Osteocyte (in vitro differentiated cells): ENCODE results near the gene SLC48A1. TPM values are rescaled to one million over a fixed set of nuclear protein-coding genes. Genes with fewer than 3 reads are reported as not detected.
A peak's percentile ranks its signal among the peaks of the same experiment; 100 is the strongest.

Experiments
- DNase-seq: peaks from one replicate; pipeline ENCODE4 v3.0.0; 2021; ENCODE audit warnings: mixed read lengths; ENCODE audit not compliant: unreplicated experiment; ENCODE audit errors: extremely low spot score
- H3K27ac Mint-ChIP-seq: one replicate; pipeline ENCODE4 v1.8.0; 2021; ENCODE audit warnings: mild to moderate bottlenecking, mixed read lengths; ENCODE audit not compliant: unreplicated experiment
- H3K27me3 Mint-ChIP-seq: one replicate; pipeline ENCODE4 v1.8.0; 2021; ENCODE audit warnings: mixed read lengths; ENCODE audit not compliant: unreplicated experiment
- H3K36me3 Mint-ChIP-seq: one replicate; pipeline ENCODE4 v1.8.0; 2021; ENCODE audit warnings: mixed read lengths; ENCODE audit not compliant: unreplicated experiment
- H3K4me1 Mint-ChIP-seq: one replicate; pipeline ENCODE4 v1.8.0; 2021; ENCODE audit warnings: mixed read lengths; ENCODE audit not compliant: unreplicated experiment
- H3K4me3 Mint-ChIP-seq: one replicate; pipeline ENCODE4 v1.8.0; 2021; ENCODE audit warnings: mild to moderate bottlenecking, moderate library complexity, mixed read lengths; ENCODE audit not compliant: unreplicated experiment
- H3K9me3 Mint-ChIP-seq: one replicate; pipeline ENCODE4 v1.8.0; 2021; ENCODE audit warnings: mixed read lengths; ENCODE audit not compliant: unreplicated experiment
- CTCF ChIP-seq: fragments of 200-600 bp; sonication (generic); IDR thresholded peaks from 2 replicates; pipeline ENCODE4 v1.5.0; 2021; ENCODE audit warnings: antibody characterized with exemption, mild to moderate bottlenecking, moderate library complexity
- total RNA-seq: library from RNA; stranded (reverse); gene quantifications from 2 replicates; pipeline ENCODE4 v1.2.1, GENCODE V29; 2021

The SLC48A1 gene
- total RNA-seq, 1 donor from 2014 or later, result 21.2 TPM

DNA sequence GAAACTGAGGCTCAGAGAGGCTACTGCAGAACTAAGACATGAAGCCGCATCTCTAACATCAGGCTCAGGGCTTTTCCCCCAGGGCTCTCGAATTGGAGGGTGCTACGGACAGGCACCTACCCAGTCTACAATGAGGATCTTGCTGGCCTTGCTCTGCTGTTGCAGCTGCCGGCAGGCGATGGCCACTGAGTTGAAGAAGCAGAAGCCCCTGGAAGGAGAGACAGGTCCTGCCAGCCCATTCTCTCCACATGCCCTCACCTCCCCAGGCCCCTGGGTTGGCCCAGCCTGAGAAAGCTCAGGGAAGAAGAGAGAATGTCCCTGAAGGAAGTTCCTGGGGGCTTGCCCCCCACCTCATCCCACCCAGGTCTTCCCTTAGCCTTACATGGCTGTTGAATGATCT, 16.1 kb downstream of the SLC48A1 start:
- TF ChIP-seq CTCF, result no peak
- Mint-ChIP-seq H3K4me3 (no peak overlapping the region), H3K36me3 (peaks cover 67% of the 10 kb centered on the region), H3K27me3 (no peaks in the 10 kb centered on the region), H3K27ac (no peak overlapping the region), H3K9me3 (no peaks in the 10 kb centered on the region), H3K4me1 (no peaks in the 10 kb centered on the region)
- no peak for DNase-seq

DNA sequence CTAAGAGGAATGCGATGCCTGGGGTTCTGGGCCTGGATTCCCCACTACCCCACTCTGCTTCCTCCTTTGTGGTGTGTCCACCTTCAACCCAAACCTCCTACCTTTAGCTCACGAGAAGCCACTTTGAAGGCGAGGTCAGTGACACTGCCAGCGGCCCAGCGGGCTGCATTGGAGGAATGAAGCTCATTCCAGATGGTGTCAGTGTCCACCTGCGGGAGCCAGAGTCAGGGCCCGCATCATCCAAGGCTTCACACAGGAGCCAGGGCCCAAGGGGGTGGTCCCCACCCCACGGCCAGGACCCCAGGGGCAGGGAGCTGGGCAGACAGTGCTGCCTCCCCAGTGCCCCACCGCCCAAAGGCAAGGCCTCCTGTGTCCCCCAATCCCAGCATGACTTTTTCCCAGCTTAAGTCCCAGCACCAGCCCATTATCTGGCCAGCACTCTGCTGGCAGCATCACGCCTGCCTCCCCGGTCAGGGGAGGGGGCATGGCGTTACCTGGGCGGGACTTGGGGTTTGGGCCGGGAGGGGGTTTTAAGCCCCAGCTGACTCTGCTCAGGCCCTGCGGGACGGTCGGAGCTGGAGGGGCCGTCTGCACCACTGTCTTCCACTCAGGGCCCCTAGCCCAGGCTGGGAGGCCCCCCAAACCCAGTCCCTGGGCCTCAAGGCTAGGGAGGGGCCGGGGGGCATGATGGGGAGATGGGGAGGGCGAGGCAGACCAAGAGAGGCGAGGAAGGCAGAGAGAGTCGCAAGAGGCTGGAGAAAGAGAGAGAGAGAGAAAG, 16.9 kb downstream of the SLC48A1 start:
- H3K9me3 Mint-ChIP-seq, result no peaks in the 10 kb centered on the region
- H3K4me3 Mint-ChIP-seq, result no peak overlapping the region
- no peaks in the 10 kb centered on the region for H3K27me3 Mint-ChIP-seq
- TF ChIP-seq CTCF, result no peak
- no peak overlapping the region for H3K27ac Mint-ChIP-seq
- H3K4me1 Mint-ChIP-seq, result no peaks in the 10 kb centered on the region
- no peak for DNase-seq
- peaks cover 62% of the 10 kb centered on the region for H3K36me3 Mint-ChIP-seq

DNA sequence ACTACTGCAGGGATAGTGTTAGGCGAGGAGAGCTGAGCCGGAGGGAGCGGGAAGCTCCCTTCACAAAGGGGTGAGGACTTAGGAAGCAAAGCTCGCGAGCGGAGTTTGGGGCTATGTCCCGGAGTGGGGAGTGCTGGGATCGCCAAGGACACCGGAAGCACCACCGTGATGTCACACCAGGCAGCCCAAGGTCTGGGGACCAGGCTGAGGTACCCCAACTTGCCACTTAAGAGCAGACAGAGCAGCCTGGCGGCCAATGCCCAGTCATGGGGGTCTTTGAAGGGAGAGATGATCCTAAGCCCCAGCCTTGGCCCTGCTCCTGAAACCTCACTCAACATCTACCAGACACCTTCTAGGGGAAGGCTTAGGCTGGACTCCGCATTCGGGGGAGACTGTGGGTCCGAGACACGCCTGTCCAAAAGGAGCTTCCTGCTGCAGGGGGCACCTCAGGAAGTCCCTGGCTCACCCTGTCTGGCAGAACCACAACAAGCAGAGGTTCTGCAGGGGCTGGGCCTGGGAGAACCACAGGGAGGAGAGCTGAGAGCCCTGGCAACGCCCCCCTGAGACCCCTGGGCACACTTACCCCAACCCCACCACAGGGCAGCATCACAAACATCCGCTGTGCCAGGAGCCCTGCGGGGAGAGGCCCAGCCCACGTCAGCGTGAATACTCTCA, 17.8 kb downstream of the SLC48A1 start:
- H3K4me3 Mint-ChIP-seq, result no peak overlapping the region
- H3K9me3 Mint-ChIP-seq, result no peaks in the 10 kb centered on the region
- no peaks in the 10 kb centered on the region for H3K27me3 Mint-ChIP-seq
- H3K4me1 Mint-ChIP-seq, result no peaks in the 10 kb centered on the region
- TF ChIP-seq CTCF, result no peak
- no peak for DNase-seq
- H3K36me3 Mint-ChIP-seq, result peaks cover 58% of the 10 kb centered on the region
- H3K27ac Mint-ChIP-seq, result no peak overlapping the region

- DNase-seq, result no peak
- no peak overlapping the region for H3K27ac Mint-ChIP-seq
- peaks cover 54% of the 10 kb centered on the region for H3K36me3 Mint-ChIP-seq
- no peak for TF ChIP-seq CTCF
- H3K9me3 Mint-ChIP-seq, result no peaks in the 10 kb centered on the region
- H3K27me3 Mint-ChIP-seq, result no peaks in the 10 kb centered on the region
- no peak overlapping the region for H3K4me3 Mint-ChIP-seq
- H3K4me1 Mint-ChIP-seq, result no peaks in the 10 kb centered on the region
Measured at GRCh38 chr12:47791351-47791746, 18.3 kb downstream of the SLC48A1 start.

DNA sequence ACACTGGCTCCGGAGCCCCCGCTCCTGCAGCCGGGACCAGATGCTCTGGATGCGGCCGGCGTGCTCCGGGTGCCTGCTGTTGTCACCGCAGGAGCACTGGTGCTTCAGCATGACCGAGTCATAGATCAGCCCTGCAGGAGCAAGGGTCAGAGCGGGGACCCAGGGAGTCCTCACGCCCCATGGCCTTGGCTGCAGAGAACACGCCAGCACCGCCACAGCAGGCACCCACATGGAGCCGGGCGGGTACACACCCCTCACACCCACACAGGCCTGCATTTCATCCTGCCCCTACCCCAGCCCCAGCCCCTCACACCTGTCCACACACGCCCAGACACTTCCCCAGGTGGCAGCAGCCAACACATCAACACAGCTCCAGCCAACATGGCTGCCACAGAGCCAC, 18.8 kb downstream of the SLC48A1 start:
- no peaks in the 10 kb centered on the region for H3K4me1 Mint-ChIP-seq
- H3K27me3 Mint-ChIP-seq, result no peaks in the 10 kb centered on the region
- peak overlapping the region; percentile 47 for H3K27ac Mint-ChIP-seq
- no peaks in the 10 kb centered on the region for H3K9me3 Mint-ChIP-seq
- no peak for TF ChIP-seq CTCF
- no peak overlapping the region for H3K4me3 Mint-ChIP-seq
- DNase-seq, result no peak
- H3K36me3 Mint-ChIP-seq, result peaks cover 51% of the 10 kb centered on the region
